Prostate gland (tissue), 2 donors: ENCODE results near the gene BEAN1. TPM values are rescaled to one million over a fixed set of nuclear protein-coding genes. Genes with fewer than 3 reads are reported as not detected.

Experiments used
- DNase-seq: peaks from one replicate; pipeline ENCODE4 v3.0.0-alpha.2; 2019; ENCODE audit warnings: low spot score
- H3K27ac ChIP-seq, 2 donors: fragments of 200-600 bp; sonication (generic); 2 replicates each; pipeline ENCODE4 v1.5.1; 2017 to 2019
- H3K27me3 ChIP-seq: fragments of 200-600 bp; sonication (generic); replicated peaks from 2 replicates; pipeline ENCODE4 v1.5.1; 2019; ENCODE audit not compliant: insufficient read depth
- H3K36me3 ChIP-seq, 2 donors: fragments of 200-600 bp; sonication (generic); 1 replicate in 1 of 2; 2 replicates in 1 of 2; pipeline versions ENCODE4 v1.5.1 to v1.8.1; 2017 to 2019
- H3K4me1 ChIP-seq: fragments of 200-600 bp; sonication (generic); replicated peaks from 2 replicates; pipeline ENCODE4 v1.5.1; 2019
- H3K4me3 ChIP-seq, 2 donors: fragments of 200-600 bp; sonication (generic); 2 replicates each; pipeline ENCODE4 v1.5.1; 2017 to 2019
- H3K9me3 ChIP-seq: fragments of 200-600 bp; sonication (generic); 2 replicates; pipeline ENCODE4 v1.5.1; 2017
- CTCF ChIP-seq, 4 experiments: fragments of 200-600 bp in 2 of 4; fragments of 450-650 bp in 2 of 4; sonication (generic) in 2 of 4; IDR thresholded peaks; 1 replicate in 3 of 4; 2 replicates in 1 of 4; pipeline ENCODE4 v1.5.1; 2016 to 2019; ENCODE audit warnings: antibody characterized with exemption in 4 of 4, mild to moderate bottlenecking in 2 of 4, moderate library complexity in 2 of 4
- POLR2A ChIP-seq: fragments of 450-650 bp; IDR thresholded peaks from one replicate; pipeline ENCODE4 v1.6.1; 2016; ENCODE audit warnings: antibody characterized with exemption, mild to moderate bottlenecking
- POLR2AphosphoS5 ChIP-seq: sonication (generic); formaldehyde crosslinking; IDR thresholded peaks from one replicate; pipeline ENCODE4 v1.6.1; 2017; ENCODE audit warnings: antibody characterized with exemption
- WGBS: methylation state at CpG from one replicate; pipeline ENCODE4 v1.1.5; 2018; 5-methylcytosine and 5-hydroxymethylcytosine counted together
- intact Hi-C: fragments of 100-400 bp; cut with DNase I; formaldehyde crosslinking; loops from one replicate; pipeline ENCODE4 v1.14.2; 2022
- total RNA-seq, 2 donors: library from RNA; depleted of rRNA; stranded (reverse); fragments of >200 nt; gene quantifications; one replicate each; pipeline ENCODE4 v1.1.0, GENCODE V29; 2016

BEAN1 gene
- total RNA-seq, 2 donors from 2014 or later, result 0.14 to 0.51 TPM

- 79% methylated on average over 9 of the region's 9 CpGs for WGBS
- peaks cover 25% of the 10 kb centered on the region for H3K4me1 ChIP-seq
- no peak for DNase-seq
These were observed 81.9 kb downstream of the BEAN1 start for GRCh38 chr16:66508914-66509496.

GRCh38 chr16:66509576-66509975 is 82.5 kb downstream of the BEAN1 start:
- no peaks in the 10 kb centered on the region for H3K27me3 ChIP-seq
- no peaks in the 10 kb centered on the region for H3K9me3 ChIP-seq
- peaks cover 25% of the 10 kb centered on the region for H3K4me1 ChIP-seq
- TF ChIP-seq POLR2A, result no peak
- TF ChIP-seq POLR2AphosphoS5, result no peak
- no peak for TF ChIP-seq CTCF (IDR thresholded peaks at IDR 0.05)
- intact Hi-C loops, result no loop called here
- WGBS, result 95% methylated on average over 5 of the region's 5 CpGs
- DNase-seq, result no peak
- peak overlapping the region in 1 of 2 donors; percentile 73 for H3K27ac ChIP-seq
- H3K4me3 ChIP-seq, result no peak overlapping the region
- H3K36me3 ChIP-seq, result no peaks in the 10 kb centered on the region

More at GRCh38 chr16:66508914-66509496, 81.9 kb downstream of the BEAN1 start:
- H3K27me3 ChIP-seq, result no peaks in the 10 kb centered on the region
- intact Hi-C loops, result no loop called here
- H3K36me3 ChIP-seq, result no peaks in the 10 kb centered on the region
- TF ChIP-seq POLR2AphosphoS5 (no peak), POLR2A (no peak), CTCF (IDR thresholded peaks at IDR 0.05) (no peak)
- H3K27ac ChIP-seq, result peak overlapping the region; percentile 69 to 73
- H3K4me3 ChIP-seq, result no peak overlapping the region
- H3K9me3 ChIP-seq, result no peaks in the 10 kb centered on the region

GRCh38 chr16:66510298-66510697 is 83.2 kb downstream of the BEAN1 start:
- H3K4me3 ChIP-seq, result no peak overlapping the region
- WGBS, result 62% methylated on average over 5 of the region's 5 CpGs
- intact Hi-C loops, result no loop called here
- DNase-seq, result no peak
- TF ChIP-seq CTCF (IDR thresholded peaks at IDR 0.05), result no peak
- TF ChIP-seq POLR2AphosphoS5, result no peak
- TF ChIP-seq POLR2A, result no peak
- no peaks in the 10 kb centered on the region for H3K27me3 ChIP-seq
- H3K36me3 ChIP-seq, result no peaks in the 10 kb centered on the region
- H3K27ac ChIP-seq, result peak overlapping the region; percentile 53 to 59
- H3K4me1 ChIP-seq, result peaks cover 25% of the 10 kb centered on the region
- no peaks in the 10 kb centered on the region for H3K9me3 ChIP-seq

- no peak for TF ChIP-seq POLR2AphosphoS5
- no peak for TF ChIP-seq CTCF (IDR thresholded peaks at IDR 0.05)
- TF ChIP-seq POLR2A, result no peak
- no peaks in the 10 kb centered on the region for H3K9me3 ChIP-seq
- H3K36me3 ChIP-seq, result no peaks in the 10 kb centered on the region
- no peak overlapping the region for H3K4me3 ChIP-seq
- H3K4me1 ChIP-seq, result peaks cover 26% of the 10 kb centered on the region
- H3K27ac ChIP-seq, result peak overlapping the region; percentile 53 to 59
- intact Hi-C loops, result no loop called here
- WGBS, result 63% methylated on average over 12 of the region's 12 CpGs
- H3K27me3 ChIP-seq, result no peaks in the 10 kb centered on the region
- DNase-seq, result peak; percentile 51
These were observed 83.9 kb downstream of the BEAN1 start for GRCh38 chr16:66510711-66511601.
